NOMO-1 (cell line): ENCODE data around the gene C7orf57.

Experiments
- DNase-seq, 2 experiments: peaks; one replicate each; lab custom pipeline; 2025; ENCODE audit not compliant: unreplicated experiment in 2 of 2; lab: John Stamatoyannopoulos, UW

C7orf57 gene

GRCh38 chr7:48106906-48107659 lies 71.7 kb downstream of the C7orf57 start:
- no peak for DNase-seq

- no peak for DNase-seq
Observed at GRCh38 chr7:48107926-48108472, 72.7 kb downstream of the C7orf57 start.

- DNase-seq = no peak
Observed at GRCh38 chr7:48108959-48109847, 73.9 kb downstream of the C7orf57 start.

DNA sequence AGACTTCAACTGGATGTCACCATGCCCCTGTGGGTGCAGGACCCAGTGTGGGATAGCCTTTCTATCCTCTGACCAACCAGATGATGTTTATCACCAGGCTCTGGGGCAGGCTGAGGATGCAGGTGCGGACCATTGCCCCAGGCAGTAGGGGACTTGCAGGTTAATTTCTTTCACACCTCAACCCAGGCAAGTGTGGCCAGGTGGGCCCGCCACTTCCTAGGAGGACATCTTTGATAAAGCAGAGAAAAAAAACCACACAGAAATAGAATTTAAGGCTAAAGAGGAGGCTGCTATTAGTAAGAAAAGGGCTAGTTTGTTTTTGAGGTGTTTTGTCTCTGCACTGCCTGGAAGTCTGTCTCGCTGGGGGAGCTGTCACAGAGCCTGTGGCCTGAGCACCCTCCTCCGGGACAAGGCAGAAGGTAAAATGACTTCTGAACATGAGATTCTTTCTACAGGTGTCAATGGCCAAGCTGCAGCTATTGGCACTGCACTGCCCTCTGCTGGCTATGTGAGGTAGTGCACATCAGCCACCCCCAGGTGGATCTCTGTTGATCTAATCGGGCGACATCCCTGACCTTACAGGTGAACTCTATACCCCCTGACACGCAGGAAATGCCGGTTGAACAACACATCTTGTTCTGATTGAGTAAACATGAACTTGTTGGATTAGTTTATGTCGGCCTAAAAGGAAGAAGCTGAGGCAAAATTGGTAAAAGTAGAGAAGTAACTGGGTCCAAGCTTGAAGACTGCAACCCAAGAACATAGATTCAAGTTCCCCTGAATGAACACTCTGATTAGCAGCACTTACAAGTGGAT lies 74.7 kb downstream of the C7orf57 start:
- peak; percentile 15 to 40 for DNase-seq

DNA sequence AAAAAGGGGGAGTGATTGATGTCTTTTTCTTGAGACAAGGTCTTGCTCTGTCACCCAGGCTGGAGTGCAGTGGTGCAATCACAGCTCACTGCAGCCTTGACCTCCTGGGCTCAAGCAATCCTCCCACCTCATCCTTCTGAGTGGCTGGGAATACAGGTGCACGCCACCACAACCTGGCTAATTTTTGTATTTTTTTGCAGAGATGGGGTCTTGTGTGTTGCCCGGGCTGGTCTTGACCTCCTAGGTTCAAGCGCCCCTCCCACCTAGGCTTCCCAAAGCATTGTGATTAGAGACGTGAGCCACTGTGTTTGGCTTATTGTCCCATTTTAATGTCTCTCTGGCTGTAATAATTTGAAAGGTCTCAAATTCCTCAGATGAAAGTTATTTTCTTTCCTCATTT lies 75.5 kb downstream of the C7orf57 start:
- no peak for DNase-seq
